ENCODE results near the gene AVP.

The AVP gene, protein sequence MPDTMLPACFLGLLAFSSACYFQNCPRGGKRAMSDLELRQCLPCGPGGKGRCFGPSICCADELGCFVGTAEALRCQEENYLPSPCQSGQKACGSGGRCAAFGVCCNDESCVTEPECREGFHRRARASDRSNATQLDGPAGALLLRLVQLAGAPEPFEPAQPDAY

DNA sequence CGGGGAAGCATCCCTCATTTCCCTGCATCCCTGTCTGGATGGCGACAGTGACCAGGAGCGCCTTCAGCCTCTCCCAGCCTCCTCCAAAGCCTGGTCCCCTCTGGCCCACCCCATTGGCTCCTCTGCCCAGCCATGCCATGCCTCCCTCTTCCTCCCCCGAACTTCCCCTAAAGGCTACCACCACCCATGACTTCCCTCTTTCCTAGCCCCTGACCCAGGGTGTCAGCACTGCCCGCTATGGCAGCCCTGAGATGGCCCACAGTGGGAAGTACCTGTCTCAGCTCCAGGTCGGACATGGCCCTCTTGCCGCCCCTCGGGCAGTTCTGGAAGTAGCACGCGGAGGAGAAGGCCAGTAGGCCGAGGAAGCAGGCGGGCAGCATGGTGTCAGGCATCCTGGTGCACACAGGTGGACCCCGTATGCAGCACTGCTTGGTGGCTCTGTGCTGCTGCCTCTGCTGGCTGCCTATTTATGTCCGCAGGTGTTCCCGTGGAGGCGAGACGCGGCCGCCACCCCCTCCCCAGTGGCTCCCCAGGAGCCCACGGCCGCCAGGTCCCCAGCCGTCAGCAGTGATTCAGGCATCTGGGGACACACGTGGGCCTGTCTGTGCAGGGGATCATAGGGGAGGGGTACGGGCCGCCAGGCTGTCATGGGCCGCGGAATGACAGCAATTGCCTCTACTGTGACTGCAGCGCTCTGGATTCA is at the start of gene AVP:
Gene AVP (minus strand): TSS at position 442 of the 703 bp plus-strand sequence. CDS start 50 bp downstream, at position 392.
- no peak within 1 kb of the TSS for H3K4me3 ChIP-seq (ENCODE audit: low read depth, low read length)
- TF ChIP-seq, protein P1, sequence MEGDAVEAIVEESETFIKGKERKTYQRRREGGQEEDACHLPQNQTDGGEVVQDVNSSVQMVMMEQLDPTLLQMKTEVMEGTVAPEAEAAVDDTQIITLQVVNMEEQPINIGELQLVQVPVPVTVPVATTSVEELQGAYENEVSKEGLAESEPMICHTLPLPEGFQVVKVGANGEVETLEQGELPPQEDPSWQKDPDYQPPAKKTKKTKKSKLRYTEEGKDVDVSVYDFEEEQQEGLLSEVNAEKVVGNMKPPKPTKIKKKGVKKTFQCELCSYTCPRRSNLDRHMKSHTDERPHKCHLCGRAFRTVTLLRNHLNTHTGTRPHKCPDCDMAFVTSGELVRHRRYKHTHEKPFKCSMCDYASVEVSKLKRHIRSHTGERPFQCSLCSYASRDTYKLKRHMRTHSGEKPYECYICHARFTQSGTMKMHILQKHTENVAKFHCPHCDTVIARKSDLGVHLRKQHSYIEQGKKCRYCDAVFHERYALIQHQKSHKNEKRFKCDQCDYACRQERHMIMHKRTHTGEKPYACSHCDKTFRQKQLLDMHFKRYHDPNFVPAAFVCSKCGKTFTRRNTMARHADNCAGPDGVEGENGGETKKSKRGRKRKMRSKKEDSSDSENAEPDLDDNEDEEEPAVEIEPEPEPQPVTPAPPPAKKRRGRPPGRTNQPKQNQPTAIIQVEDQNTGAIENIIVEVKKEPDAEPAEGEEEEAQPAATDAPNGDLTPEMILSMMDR (conservative IDR thresholded peaks at IDR 0.05; ENCODE audit: low read depth, low read length), result no peak
- DNase-seq (ENCODE audit: low read depth), result no peak

DNA sequence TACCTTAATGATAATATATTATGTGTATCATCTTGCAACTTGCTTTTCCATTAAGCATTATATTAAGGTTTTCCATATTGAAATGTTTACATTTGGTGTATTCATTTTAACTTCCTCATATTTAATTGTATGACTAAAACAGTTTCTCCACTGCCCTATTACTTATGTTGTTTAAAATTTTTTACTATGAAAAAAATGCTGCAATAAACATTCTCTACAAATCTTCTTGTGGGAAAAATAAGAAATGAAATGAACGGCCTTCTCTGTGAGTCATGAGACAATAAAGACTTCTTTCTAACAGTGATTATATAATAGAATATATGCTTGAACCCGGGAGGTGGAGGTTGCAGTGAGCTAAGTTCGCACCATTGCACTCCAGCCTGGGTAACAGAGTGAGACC is 49.6 kb upstream of the AVP start:
- no peak overlapping the region for H3K4me3 ChIP-seq (ENCODE audit: low read depth, low read length)
- DNase-seq (ENCODE audit: low read depth), result peak; percentile 11
- TF ChIP-seq, protein P1 (conservative IDR thresholded peaks at IDR 0.05; ENCODE audit: low read depth, low read length), result no peak

DNA sequence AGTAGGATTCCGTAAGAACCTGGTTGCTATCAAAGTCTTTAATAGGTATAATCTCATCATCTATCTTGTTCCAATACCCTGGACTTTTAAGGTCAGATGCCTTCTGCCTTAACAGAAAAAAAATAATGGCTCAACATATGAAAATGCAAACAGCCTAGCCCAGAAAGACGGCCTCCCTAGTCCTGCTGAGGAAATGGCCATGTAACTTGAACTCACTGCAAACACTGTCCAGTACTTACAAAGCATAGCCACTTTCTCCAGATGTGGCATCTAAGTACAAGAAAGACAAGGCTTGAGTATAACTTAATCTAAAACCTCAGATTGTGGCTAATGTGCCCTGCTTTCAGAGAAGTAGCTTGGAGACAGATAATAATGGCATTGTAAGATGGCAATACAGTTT is 48.6 kb upstream of the AVP start:
- peak; percentile 48 for DNase-seq (ENCODE audit: low read depth)
- TF ChIP-seq, protein P1 (conservative IDR thresholded peaks at IDR 0.05; ENCODE audit: low read depth, low read length), result no peak
- H3K4me3 ChIP-seq (ENCODE audit: low read depth, low read length), result no peak overlapping the region

DNA sequence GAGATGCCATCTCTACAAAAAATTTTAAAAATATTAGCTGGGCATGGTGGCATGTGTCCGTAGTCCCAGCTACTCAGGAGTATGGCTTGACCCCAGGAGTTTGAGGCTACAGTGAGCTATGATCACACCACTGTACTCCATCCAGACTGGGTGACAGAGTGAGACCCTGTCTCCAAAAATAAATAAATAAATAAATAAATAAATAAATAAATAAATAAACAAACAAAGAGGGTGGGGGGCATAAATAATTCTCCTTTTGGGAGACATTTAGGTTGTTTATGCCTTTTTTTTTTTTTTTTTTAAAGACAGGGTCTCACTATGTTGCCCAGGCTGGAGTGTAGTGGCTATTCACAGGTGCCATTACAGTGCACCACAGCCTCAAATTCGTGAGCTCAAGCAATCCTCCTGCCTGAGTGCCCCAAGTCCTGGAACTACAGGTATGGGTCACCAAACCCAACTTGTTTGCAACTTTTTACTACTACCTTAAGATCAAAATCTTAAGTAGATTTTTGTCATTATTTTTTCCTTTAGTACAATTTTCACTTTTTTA is 45.6 kb upstream of the AVP start:
- H3K4me3 ChIP-seq (ENCODE audit: low read depth, low read length), result no peak overlapping the region
- TF ChIP-seq, protein P1 (conservative IDR thresholded peaks at IDR 0.05; ENCODE audit: low read depth, low read length), result no peak
- DNase-seq (ENCODE audit: low read depth), result no peak

DNA sequence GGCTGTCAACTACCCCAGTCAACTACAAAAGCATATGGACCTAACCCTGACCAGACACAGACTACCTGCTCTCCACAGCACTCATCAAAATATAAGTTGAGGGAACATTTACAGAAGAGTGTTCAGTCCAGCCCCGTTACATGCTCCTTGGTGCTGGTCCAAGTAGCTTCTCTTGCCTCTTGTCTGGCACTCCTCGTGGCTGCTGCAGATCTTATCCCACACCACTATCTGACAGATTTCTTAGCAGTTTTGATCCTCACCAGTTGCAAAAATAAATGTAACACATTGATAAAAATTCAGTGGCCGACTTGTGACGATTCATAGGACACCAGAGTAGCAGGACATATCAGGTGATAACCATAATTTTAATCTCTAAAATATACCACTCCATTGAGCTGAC is 44.6 kb upstream of the AVP start:
- DNase-seq (ENCODE audit: low read depth), result no peak
- TF ChIP-seq, protein P1 (conservative IDR thresholded peaks at IDR 0.05; ENCODE audit: low read depth, low read length), result no peak
- H3K4me3 ChIP-seq (ENCODE audit: low read depth, low read length), result no peak overlapping the region

DNA sequence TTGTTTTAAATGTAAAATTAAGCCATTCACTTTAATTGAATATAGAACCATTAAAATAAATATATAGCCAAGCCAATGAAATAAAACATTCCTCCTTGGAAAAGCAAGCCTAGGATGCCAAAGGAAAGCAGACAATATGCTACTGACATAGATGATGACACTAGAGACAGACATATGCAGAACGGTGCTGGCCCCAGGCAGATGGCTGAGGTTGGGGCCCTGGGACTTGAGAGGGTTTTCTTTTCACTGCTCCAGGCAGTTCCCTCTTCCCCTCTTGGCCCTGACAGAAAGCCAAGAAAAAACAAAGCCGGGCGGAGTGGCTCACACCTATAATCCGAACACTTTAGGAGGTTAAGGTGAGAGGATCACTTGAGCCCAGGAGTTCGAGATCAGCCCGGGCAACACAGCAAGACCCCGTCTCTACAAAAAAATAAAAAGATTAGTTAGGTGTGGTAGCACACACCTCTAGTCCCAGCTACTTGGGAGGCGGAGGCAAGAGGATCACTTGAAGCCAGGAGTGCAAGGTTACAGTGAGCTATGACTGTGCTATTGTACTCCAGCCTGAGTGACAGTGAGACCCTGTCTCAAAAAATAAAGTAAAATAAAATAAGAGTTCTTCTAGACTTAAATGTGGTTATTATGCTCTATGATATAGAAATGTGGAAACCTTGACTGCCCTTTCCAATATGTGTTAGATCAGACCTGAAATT is 43.9 kb upstream of the AVP start:
- H3K4me3 ChIP-seq (ENCODE audit: low read depth, low read length), result no peak overlapping the region
- TF ChIP-seq, protein P1 (conservative IDR thresholded peaks at IDR 0.05; ENCODE audit: low read depth, low read length), result no peak
- no peak for DNase-seq (ENCODE audit: low read depth)

All from choroid plexus epithelial cell (primary cell).